Left lung (tissue), 10 donors: ENCODE results near the gene MCUR1. TPM values are rescaled to one million over a fixed set of nuclear protein-coding genes. Genes with fewer than 3 reads are reported as not detected.
"Not testable (repeated sequence)": the region's sequence is repeated elsewhere in the genome, so short reads cannot be mapped to it uniquely, and the experiment has no call there.

Experiments used
- ATAC-seq: fragments of 200-7000 bp; cut with Tn5 transposase; one replicate; pipeline ENCODE4 v1.9.1; 2020; ENCODE audit warnings: moderate library complexity
- DNase-seq, 4 donors: peaks; one replicate each; pipeline ENCODE4 v3.0.0-alpha.2; 2013 to 2020
- H3K27ac ChIP-seq, 2 donors: fragments of 200-600 bp; sonication (generic) in 1 of 2; one replicate each; pipeline versions ENCODE4 v1.5.0 to v1.8.0; 2020 to 2021
- H3K27me3 ChIP-seq, 2 donors: fragments of 200-600 bp; sonication (generic) in 1 of 2; one replicate each; pipeline versions ENCODE4 v1.5.0 to v1.8.0; 2020 to 2021
- H3K36me3 ChIP-seq, 2 donors: fragments of 200-600 bp; sonication (generic) in 1 of 2; one replicate each; pipeline versions ENCODE4 v1.5.0 to v1.8.0; 2020 to 2021
- H3K4me1 ChIP-seq, 2 donors: fragments of 200-600 bp; one replicate each; pipeline ENCODE4 v1.8.0; 2021
- H3K4me3 ChIP-seq, 2 donors: fragments of 200-600 bp; sonication (generic) in 1 of 2; one replicate each; pipeline versions ENCODE4 v1.5.0 to v1.8.0; 2020 to 2021; ENCODE audit warnings: mild to moderate bottlenecking in 1 of 2
- H3K9me3 ChIP-seq, 2 donors: fragments of 200-600 bp; sonication (generic) in 1 of 2; one replicate each; pipeline versions ENCODE4 v1.5.0 to v1.8.0; 2020 to 2021
- intact Hi-C, 2 donors: fragments of 100-400 bp; cut with DNase I; formaldehyde crosslinking; loops; one replicate each; pipeline versions ENCODE4 v1.11.2 to v1.14.2; 2022
- polyA plus RNA-seq, 6 donors: library from polyadenylated mRNA; unstranded; fragments of 120-200 nt; gene quantifications; one replicate each; pipeline ENCODE4 v1.2.1, GENCODE V29; 2013; ENCODE audit not compliant: insufficient read length in 6 of 6
- total RNA-seq, 2 donors: library from RNA; stranded (reverse); fragmentation: NEBNext Ultra II Directional; extraction: Animal tissue kit (Norgen Biotek cat#: 25700); gene quantifications; one replicate each; pipeline ENCODE4 v1.2.1, GENCODE V29; 2021
- TF ChIP-seq, protein P1 (sequence below), 2 donors: fragments of 200-600 bp; sonication (generic) in 1 of 2; IDR thresholded peaks; one replicate each; pipeline versions ENCODE4 v1.5.0 to v1.8.0; 2021; ENCODE audit warnings: antibody characterized with exemption in 2 of 2
- donor health status: DM: no; HTN: yes; CAD: no.
- donor health status: DM: no; HTN: no; CAD: no.

Gene MCUR1
- total and polyA plus RNA-seq, 8 donors = 25.3 to 41.1 (median 32.4) TPM

DNA sequence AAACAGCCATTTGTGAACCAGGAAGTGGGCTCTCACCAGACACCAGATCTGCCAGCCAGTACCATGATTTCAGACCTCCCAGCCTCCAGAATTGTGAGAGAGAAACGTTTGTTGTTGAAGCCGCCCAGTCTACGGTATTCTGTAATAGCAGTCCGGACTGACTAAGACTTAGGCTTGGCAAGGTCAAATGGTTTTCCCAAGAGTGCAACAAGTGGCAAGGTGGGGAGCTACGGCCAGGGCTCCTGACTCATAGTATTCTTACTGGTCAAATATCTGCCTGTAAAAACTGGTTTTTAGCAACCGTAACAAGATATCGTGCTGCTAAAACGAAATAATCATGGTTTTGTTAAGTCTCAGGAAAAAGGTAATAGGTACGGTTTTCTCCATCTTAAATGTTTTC, 37.8 kb downstream of the MCUR1 start:
- DNase-seq (no peak), ATAC-seq (no peak)
- intact Hi-C loops = no loop called here

DNA sequence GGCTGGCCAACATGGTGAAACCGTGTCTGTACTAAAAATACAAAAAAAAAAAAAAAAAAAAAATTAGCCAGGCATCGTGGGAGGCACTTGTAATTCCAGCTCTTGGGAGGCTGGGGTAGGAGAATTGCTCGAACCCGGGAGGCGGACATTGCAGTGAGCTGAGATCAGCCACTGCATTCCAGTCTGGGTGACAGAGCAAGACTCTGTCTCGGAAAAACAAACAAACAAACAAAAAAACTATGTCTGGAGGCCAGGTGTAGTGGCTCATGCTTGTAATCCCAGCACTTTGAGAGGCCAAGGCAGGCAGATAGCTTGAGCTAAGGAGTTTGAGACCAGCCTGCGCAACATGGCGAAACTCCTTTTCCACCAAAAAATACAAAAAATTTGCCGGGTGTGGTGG, 38.9 kb downstream of the MCUR1 start:
- H3K36me3 ChIP-seq, intact Hi-C loops, H3K27ac ChIP-seq, DNase-seq, H3K27me3 ChIP-seq, H3K4me3 ChIP-seq, H3K4me1 ChIP-seq, H3K9me3 ChIP-seq, ATAC-seq: not testable (repeated sequence)

More for the DNA sequence above, 37.8 kb downstream of the MCUR1 start:
- Histone ChIP-seq H3K27me3 (no peaks in the 10 kb centered on the region), H3K27ac (no peak overlapping the region), H3K4me3 (no peak overlapping the region), H3K9me3 (no peaks in the 10 kb centered on the region), H3K36me3 (no peaks in the 10 kb centered on the region), H3K4me1 (no peaks in the 10 kb centered on the region)
- TF ChIP-seq, protein P1, sequence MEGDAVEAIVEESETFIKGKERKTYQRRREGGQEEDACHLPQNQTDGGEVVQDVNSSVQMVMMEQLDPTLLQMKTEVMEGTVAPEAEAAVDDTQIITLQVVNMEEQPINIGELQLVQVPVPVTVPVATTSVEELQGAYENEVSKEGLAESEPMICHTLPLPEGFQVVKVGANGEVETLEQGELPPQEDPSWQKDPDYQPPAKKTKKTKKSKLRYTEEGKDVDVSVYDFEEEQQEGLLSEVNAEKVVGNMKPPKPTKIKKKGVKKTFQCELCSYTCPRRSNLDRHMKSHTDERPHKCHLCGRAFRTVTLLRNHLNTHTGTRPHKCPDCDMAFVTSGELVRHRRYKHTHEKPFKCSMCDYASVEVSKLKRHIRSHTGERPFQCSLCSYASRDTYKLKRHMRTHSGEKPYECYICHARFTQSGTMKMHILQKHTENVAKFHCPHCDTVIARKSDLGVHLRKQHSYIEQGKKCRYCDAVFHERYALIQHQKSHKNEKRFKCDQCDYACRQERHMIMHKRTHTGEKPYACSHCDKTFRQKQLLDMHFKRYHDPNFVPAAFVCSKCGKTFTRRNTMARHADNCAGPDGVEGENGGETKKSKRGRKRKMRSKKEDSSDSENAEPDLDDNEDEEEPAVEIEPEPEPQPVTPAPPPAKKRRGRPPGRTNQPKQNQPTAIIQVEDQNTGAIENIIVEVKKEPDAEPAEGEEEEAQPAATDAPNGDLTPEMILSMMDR (IDR thresholded peaks at IDR 0.05) = no peak

DNA sequence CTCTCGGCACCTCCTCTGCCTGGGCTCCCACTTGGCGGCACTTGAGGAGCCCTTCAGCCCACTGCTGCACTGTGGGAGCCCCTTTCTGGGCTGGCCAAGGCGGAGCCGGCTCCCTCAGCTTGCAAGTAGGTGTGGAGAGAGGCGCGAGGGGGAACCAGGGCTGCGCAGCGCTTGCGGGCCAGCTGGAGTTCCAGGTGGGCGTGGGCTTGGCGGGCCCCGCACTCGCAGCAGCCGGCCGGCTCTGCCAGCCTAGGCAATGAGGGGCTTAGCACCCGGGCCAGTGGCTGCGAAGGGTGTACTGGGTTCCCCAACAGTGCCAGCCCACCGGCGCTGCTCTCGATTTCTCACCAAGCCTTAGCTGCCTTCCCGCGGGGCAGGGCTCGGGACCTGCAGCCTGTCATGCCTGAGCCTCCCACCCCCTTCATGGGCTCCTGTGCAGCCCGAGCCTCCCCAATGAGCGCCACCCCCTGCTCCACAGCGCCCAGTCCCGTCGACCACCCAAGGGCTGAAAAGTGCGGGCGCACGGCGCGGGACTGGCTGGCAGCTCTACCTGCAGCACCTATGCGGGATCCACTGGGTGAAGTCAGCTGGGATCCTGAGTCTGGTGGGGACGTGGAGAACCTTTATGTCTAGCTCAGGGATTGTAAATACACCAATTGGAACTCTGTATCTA, 41.9 kb downstream of the MCUR1 start:
- H3K4me3 ChIP-seq, H3K9me3 ChIP-seq, H3K27ac ChIP-seq, intact Hi-C loops, DNase-seq, H3K27me3 ChIP-seq, ATAC-seq, H3K36me3 ChIP-seq: not testable (repeated sequence)
- H3K4me1 ChIP-seq = peaks cover 0 to 10% of the 10 kb centered on the region in 2 donors

DNA sequence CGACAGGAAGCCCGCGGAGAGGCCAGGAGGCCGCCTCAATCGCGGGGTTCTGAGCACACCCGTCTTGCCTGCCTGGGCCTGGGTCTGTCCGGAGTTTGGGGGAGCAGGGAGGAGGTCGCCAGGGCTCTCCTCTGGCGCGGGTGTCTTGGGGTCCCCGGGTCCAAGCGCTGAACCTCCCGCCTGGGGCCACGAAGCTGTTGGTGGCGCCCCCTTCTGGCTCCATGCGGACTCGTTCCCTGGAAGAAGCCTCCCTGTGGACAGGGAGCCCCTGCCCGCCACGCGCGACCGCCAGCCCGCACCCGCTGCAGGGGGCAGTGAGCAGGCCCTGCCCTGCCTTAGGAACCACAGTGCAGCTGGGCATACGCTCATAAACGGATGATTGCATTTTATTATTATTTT, 44.7 kb downstream of the MCUR1 start:
- DNase-seq (peak in 1 of 4 donors; percentile 78), ATAC-seq (no peak)
- Histone ChIP-seq H3K36me3 (no peaks in the 10 kb centered on the region), H3K27me3 (no peaks in the 10 kb centered on the region), H3K27ac (no peak overlapping the region), H3K4me3 (no peak overlapping the region), H3K4me1 (peaks cover 0 to 18% of the 10 kb centered on the region in 2 donors), H3K9me3 (no peaks in the 10 kb centered on the region)
- intact Hi-C loops = no loop called here
- TF ChIP-seq, protein P1 (IDR thresholded peaks at IDR 0.05) = no peak

DNA sequence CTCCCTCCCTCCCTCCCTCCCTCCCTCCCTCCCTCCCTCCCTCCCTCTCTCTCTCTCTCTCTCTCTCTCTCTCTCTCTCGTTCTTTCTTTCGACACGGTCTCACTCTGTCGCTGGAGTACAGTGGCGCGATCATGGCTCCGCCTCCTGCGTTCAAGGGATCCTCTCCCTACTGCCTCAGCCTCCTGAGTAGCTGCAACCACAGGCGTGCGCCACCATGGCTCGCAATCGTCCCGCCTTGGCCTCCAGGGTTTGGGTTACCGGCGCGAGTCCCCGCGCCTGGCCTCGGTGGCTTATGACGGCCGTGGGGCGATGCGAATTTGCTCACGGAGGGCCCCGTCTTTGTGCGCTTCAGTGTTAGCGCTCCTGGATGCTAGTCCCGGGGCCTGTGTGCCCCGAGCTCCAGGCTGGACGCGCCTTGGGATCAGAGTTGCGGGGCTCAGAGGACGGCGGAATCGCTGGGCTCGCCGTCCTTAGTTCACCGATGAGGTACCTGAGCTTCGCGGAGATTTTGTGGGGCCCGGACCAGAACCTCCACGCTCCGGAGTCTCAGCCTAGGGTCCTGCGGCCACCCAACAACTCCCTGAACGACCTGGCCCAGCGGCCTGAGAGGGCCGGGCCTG, 45.2 kb downstream of the MCUR1 start:
- TF ChIP-seq, protein P1 (IDR thresholded peaks at IDR 0.05) = no peak
- Histone ChIP-seq H3K9me3 (peaks cover 0 to 2% of the 10 kb centered on the region in 2 donors), H3K36me3 (no peaks in the 10 kb centered on the region), H3K27ac (no peak overlapping the region), H3K27me3 (no peaks in the 10 kb centered on the region), H3K4me1 (peaks cover 0 to 18% of the 10 kb centered on the region in 2 donors), H3K4me3 (no peak overlapping the region)
- DNase-seq = no peak
- no peak for ATAC-seq
- intact Hi-C loops = no loop called here

DNA sequence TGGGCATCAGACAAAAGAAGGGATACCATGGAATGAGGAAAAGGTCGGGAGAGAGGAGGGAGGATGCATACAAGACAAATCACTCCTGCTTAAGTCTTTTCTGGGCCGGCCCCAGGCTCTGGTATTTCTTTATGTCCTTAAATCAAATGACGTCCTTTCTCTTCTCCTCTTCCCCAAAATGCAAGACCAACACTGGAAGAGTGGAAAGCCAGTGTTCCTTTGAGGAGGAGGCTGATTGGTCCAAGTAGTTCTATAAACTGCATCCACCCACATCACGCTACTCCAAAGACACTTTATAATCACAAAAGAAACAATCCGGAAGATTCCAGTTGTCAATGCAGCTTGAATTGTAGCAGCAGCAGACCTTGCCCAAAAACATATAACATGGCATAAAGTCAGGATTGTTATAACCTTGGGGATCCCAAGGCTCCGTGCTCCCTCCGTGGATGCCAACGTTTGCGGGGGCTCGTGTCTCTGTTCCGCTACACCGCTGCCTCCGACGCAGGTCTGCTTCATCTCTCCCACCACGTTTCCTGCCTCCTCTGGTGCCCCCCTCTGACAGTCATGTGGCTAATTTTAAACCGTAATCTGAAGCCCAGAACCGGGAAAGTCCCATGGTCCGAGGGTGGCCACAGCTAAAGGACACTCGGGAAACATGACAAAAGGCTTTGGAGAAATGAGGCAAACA, 47.1 kb downstream of the MCUR1 start:
- intact Hi-C loops = no loop called here
- Histone ChIP-seq H3K27me3 (no peaks in the 10 kb centered on the region), H3K27ac (peak overlapping the region in 1 of 2 donors; percentile 34), H3K36me3 (no peaks in the 10 kb centered on the region), H3K9me3 (peaks cover 0 to 5% of the 10 kb centered on the region in 2 donors), H3K4me3 (peak overlapping the region; percentile 8 to 10), H3K4me1 (peaks cover 3 to 29% of the 10 kb centered on the region in 2 donors)
- TF ChIP-seq, protein P1 (IDR thresholded peaks at IDR 0.05) = no peak
- ATAC-seq (peak; percentile 59), DNase-seq (peak in 3 of 4 donors; percentile 25 to 65 (median 50))
